ENCODE results near the gene TCEAL7. TPM values are rescaled to one million over a fixed set of nuclear protein-coding genes. Genes with fewer than 3 reads are reported as not detected.

Gene TCEAL7
- total RNA-seq, 1 donor from 2014 or later: 13.4 TPM

- Mint-ChIP-seq H3K4me3 (ENCODE audit: unreplicated experiment) (no peak overlapping the region), H3K27ac (ENCODE audit: unreplicated experiment) (no peak overlapping the region), H3K9me3 (ENCODE audit: unreplicated experiment) (peaks cover 5% of the 10 kb centered on the region), H3K4me1 (ENCODE audit: unreplicated experiment) (peaks cover 14% of the 10 kb centered on the region), H3K27me3 (ENCODE audit: unreplicated experiment) (no peaks in the 10 kb centered on the region), H3K36me3 (ENCODE audit: unreplicated experiment) (no peaks in the 10 kb centered on the region)
- TF ChIP-seq CTCF (IDR thresholded peaks at IDR 0.05): no peak
- DNase-seq (ENCODE audit: extremely low spot score, unreplicated experiment): no peak
Observed at GRCh38 chrX:103367502-103367901, 37.5 kb downstream of the TCEAL7 start.

- H3K4me3 Mint-ChIP-seq (ENCODE audit: unreplicated experiment): no peak overlapping the region
- peaks cover 6% of the 10 kb centered on the region for H3K9me3 Mint-ChIP-seq (ENCODE audit: unreplicated experiment)
- no peaks in the 10 kb centered on the region for H3K36me3 Mint-ChIP-seq (ENCODE audit: unreplicated experiment)
- H3K27me3 Mint-ChIP-seq (ENCODE audit: unreplicated experiment): no peaks in the 10 kb centered on the region
- DNase-seq (ENCODE audit: extremely low spot score, unreplicated experiment): no peak
- no peak overlapping the region for H3K27ac Mint-ChIP-seq (ENCODE audit: unreplicated experiment)
- TF ChIP-seq CTCF (IDR thresholded peaks at IDR 0.05): no peak
- peaks cover 9% of the 10 kb centered on the region for H3K4me1 Mint-ChIP-seq (ENCODE audit: unreplicated experiment)
Observed at GRCh38 chrX:103369479-103369878, 39.4 kb downstream of the TCEAL7 start.

GRCh38 chrX:103372886-103373285 lies 42.8 kb downstream of the TCEAL7 start:
- Mint-ChIP-seq H3K27me3 (ENCODE audit: unreplicated experiment) (no peaks in the 10 kb centered on the region), H3K9me3 (ENCODE audit: unreplicated experiment) (peaks cover 5% of the 10 kb centered on the region)
- no peak for TF ChIP-seq CTCF (IDR thresholded peaks at IDR 0.05)

GRCh38 chrX:103373581-103373980 lies 43.5 kb downstream of the TCEAL7 start:
- Mint-ChIP-seq H3K27ac (ENCODE audit: unreplicated experiment) (no peak overlapping the region), H3K4me1 (ENCODE audit: unreplicated experiment) (peaks cover 11% of the 10 kb centered on the region), H3K36me3 (ENCODE audit: unreplicated experiment) (peaks cover 6% of the 10 kb centered on the region), H3K27me3 (ENCODE audit: unreplicated experiment) (no peaks in the 10 kb centered on the region), H3K9me3 (ENCODE audit: unreplicated experiment) (peaks cover 5% of the 10 kb centered on the region), H3K4me3 (ENCODE audit: unreplicated experiment) (no peak overlapping the region)
- no peak for DNase-seq (ENCODE audit: extremely low spot score, unreplicated experiment)
- TF ChIP-seq CTCF (IDR thresholded peaks at IDR 0.05): no peak

More at GRCh38 chrX:103372886-103373285, 42.8 kb downstream of the TCEAL7 start:
- H3K36me3 Mint-ChIP-seq (ENCODE audit: unreplicated experiment): peaks cover 4% of the 10 kb centered on the region
- no peak overlapping the region for H3K4me3 Mint-ChIP-seq (ENCODE audit: unreplicated experiment)
- H3K27ac Mint-ChIP-seq (ENCODE audit: unreplicated experiment): no peak overlapping the region
- DNase-seq (ENCODE audit: extremely low spot score, unreplicated experiment): no peak
- H3K4me1 Mint-ChIP-seq (ENCODE audit: unreplicated experiment): peaks cover 10% of the 10 kb centered on the region

- no peaks in the 10 kb centered on the region for H3K27me3 Mint-ChIP-seq (ENCODE audit: unreplicated experiment)
- peak within 1 kb of the TSS; percentile 85 for H3K4me3 Mint-ChIP-seq (ENCODE audit: unreplicated experiment)
- H3K4me1 Mint-ChIP-seq (ENCODE audit: unreplicated experiment): peaks cover 14% of the 10 kb centered on the region
- H3K27ac Mint-ChIP-seq (ENCODE audit: unreplicated experiment): peak within 1 kb of the TSS; percentile 88
- H3K9me3 Mint-ChIP-seq (ENCODE audit: unreplicated experiment): peaks cover 5% of the 10 kb centered on the region
- peak; percentile 87 for DNase-seq (ENCODE audit: extremely low spot score, unreplicated experiment)
- H3K36me3 Mint-ChIP-seq (ENCODE audit: unreplicated experiment): peaks cover 10% of the 10 kb centered on the region
- TF ChIP-seq CTCF (IDR thresholded peaks at IDR 0.05): no peak
Observed at GRCh38 chrX:103376118-103376978, 46.3 kb downstream of the TCEAL7 start, which contains the start of gene BEX3. BEX3 (plus strand) TSS chrX:103376538; CDS start chrX:103377522, 984 bp downstream.

All from osteocyte (in vitro differentiated cells).